Measurements from ENCODE around the gene DNAJC22.

The DNAJC22 gene

DNA sequence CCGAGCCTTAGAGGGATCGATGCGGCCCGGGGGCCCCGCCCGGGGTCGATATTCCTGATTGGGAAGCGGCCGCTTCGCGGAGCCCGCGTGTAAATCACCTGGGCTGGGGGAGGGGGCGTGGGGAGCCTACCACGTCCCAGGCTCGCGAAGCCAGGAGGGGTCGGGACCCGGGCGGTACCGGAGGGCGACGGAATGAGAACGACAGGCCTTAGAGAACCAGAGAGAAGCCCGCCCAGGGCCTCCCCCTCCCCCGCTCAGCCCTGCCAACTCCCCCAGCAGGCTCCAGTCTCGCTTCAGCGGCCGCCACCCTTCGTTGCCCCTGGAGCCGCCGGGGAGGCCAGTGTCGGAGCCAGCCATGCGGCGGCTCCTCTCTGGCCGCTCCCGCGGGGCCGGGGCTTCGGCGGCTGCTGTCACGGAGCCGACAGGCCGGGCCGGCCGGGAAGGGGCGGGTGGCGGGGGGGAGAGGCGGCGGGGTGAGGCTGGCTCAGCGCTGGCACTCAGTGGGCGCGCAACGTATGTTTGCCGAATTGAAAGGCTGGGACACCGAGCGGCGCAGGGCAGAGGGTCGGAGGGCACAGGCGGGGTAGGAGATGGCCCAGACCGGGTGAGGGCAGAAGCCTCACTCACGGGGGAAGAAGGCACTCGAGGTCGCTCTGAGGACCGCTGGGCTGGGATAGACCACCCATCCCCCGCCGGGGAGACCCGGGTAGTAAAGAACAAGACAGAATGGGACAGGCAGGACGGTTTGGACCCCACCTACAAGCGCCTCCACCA lies 1.4 kb upstream of the DNAJC22 start:
- DNase-seq (ENCODE audit: low read depth, low spot score): no peak

DNA sequence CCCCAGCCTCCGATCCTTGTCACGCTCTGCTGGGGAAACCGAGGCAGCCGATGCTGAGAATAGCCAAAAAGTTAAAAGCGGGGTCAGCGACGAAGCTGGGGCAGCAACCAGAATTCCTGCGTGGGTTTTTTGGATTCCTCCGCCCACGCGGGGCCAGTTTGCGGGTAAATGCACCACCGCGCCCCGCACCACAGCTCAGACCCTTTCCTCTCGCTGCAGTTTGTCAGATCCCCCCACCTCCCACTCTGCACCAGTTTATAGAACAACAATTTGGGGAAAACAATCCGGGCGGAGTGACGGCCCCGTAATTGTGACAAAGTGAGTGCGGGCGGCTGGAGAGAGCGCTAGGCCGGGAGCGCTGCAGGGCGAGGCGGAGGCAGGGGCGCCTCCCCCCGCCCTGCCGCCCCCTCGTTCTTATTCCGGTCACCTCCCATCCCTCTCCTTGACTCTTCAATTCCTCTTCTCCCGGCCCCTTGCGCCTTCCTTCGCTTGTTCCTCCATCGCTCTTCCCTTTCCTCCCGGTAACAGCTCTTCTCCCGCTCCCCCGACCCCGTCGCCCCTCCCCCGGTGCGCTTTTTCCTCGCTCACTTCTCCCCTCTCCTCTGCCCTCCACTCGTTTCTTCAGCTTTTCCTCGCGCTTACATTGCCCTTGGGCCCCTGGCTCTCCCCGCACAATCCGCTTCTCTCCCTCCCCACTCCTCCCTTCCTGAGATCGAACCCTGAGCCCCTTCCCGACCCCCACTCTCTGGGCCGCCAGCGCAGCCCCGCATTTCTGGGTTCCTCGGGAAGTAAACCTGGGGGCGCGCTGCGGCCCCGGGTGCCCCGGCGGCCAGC lies 646 bp upstream of the DNAJC22 start:
- no peak for DNase-seq (ENCODE audit: low read depth, low spot score)

DNA sequence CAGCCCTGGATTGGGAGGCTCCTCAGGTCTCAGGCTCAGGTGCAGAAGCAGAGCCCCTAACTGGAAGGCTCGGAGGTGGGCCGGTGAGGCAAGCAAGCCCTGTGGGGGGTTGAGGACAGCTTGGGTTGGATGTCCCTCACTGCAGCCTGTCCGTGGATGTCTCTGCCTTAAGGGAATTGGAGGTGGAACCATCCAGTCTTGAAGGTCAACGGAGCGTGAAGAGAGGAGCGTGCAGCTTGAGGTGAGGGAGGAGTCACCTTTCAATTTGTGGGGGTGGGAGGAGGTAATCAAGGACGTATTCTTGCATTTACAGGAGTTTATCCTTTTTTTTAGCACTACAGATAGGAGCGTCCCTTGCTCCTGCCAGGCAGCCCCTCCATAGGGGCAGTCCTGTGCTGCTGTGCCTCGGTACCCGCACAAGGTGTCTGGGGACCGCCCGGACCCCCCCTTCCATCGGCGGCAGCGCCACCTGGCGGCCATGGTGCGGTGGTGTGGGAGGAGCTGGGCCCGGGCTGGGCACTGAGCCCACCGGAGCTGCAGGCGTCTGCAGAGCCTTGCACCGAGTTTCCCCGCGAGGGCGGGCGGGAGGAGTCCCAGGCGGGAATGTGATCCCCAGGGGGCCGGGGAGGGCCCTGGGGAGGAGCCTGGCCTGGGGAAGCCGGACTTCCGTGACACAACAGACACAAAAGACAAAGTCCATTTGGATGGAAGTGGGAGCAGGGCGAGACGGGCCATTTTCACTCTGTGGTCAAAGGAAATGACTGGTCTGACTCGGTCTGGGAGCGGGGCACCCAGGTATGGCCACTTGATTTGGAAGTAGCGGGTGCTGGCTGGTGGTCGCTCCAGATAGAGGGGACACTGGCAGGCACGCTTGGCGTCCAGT lies 864 bp downstream of the DNAJC22 start:
- peak; percentile 68 for DNase-seq (ENCODE audit: low read depth, low spot score)

DNA sequence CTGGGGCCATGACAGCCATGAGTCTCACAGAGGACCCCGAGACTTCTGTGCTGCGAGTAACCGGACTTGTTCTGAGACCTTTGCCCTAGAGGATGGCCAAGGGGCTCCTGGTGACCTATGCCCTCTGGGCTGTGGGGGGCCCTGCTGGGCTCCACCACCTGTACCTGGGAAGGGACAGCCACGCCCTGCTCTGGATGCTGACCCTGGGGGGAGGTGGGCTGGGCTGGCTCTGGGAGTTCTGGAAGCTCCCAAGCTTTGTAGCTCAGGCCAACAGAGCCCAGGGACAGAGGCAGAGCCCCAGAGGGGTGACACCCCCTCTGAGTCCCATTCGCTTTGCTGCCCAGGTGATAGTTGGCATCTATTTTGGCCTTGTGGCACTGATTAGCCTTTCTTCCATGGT lies 2.1 kb downstream of the DNAJC22 start:
- no peak for DNase-seq (ENCODE audit: low read depth, low spot score)

DNA sequence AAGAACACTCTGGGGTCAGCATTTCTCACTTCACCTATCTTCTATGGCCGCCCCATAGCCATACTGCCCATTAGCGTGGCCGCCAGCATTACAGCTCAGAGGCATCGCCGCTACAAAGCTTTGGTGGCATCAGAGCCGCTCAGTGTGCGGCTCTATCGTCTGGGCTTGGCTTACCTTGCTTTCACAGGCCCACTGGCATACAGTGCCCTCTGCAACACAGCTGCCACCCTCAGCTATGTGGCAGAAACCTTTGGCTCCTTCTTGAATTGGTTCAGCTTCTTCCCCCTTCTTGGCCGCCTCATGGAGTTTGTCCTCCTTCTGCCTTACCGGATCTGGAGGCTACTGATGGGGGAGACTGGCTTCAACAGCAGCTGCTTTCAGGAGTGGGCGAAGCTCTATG lies 2.6 kb downstream of the DNAJC22 start:
- no peak for DNase-seq (ENCODE audit: low read depth, low spot score)

DNA sequence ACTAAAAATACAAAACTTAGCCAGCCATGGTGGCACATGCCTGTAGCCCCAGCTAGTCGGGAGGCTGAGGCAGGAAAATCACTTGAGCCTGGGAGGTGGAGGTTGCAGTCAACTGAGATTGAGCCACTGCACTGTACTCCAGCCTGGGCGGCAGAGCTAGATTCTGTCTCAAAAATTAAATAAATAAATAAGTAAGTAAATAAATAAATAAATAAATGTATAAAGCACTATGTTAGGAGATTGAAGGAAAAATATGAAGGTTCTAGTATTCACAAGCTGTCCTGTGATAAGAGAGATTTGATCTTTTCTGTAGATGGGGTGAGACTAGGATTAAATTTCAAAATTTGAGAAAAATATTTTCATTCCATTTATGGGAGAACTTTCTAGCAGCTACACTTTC lies 5.7 kb downstream of the DNAJC22 start:
- no peak for DNase-seq (ENCODE audit: low read depth, low spot score)

DNA sequence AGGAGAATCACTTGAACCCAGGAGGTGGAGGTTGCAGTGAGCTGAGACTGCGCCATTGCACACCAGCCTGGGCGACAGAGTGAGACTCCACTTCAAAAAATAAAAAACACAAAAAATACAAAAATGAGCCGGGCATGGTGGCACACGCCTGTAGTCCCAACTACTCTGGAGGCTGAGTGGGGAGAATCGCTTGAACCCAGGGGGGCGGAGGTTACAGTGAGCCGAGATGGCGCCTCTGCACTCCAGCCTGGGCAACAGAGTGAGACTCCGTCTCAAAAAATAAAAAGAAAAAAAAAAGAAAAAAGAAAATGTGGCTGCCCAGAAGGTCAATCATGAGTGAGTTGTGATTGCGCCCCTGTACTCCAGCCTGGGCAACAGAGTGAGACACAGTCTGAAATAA lies 9.2 kb downstream of the DNAJC22 start:
- no peak for DNase-seq (ENCODE audit: low read depth, low spot score)

DNA sequence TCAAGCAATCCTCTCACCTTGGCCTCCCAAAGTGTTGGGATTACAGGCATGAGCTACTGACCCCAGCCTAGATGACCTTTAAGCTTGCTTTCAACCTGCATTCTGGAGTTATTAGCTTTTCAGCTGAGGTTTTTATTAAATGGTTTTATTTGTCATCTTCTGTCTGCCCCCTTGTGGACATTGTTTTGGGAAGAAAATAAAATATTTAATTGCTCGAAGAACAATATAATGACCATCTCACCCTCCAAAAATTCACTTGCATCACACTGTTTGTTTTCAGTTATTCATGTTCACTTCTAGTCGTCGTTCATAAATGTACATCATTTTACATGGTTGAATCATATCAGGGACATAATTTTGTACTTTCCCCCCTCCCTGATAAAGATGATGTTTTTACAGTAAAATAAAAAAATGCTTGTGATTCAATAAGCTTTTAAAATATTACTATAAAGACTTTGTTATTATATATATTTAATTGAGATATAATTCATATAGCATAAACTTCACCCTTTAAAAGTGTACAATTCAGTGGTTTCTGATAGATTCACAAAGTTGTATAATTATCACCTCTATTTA lies 10.5 kb downstream of the DNAJC22 start:
- no peak for DNase-seq (ENCODE audit: low read depth, low spot score)

DNA sequence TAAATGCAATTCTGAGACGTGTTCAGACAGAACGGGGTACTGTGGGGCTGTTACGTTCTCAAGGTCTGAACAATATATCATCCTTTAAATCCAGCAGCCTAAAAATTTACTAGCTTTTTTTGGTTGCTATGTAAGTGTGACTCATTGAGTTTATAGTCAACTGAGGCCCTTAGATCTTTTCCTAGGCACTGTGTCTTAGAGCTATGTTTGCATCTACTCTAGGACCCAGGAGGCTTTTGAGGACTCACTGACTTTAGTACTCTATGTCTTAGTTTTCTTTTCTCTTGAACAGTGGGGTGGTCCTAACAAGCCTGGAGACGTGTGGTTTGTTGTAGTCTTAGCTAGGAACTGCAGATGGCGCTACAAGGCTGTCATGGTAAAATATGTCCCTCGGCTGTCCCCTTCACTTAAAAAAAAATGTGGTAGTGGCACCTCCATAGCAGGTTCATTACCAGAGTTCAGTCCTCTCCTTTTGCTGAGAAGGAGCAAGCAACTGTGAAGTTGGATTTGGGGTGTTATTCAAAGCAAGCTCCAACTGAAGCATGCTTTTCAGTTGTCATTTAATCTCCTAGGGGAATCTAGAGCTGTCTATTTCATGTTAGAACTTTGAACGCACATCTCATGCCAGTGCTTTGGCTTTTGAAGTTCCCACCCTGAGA lies 11.9 kb downstream of the DNAJC22 start:
- no peak for DNase-seq (ENCODE audit: low read depth, low spot score)

DNA sequence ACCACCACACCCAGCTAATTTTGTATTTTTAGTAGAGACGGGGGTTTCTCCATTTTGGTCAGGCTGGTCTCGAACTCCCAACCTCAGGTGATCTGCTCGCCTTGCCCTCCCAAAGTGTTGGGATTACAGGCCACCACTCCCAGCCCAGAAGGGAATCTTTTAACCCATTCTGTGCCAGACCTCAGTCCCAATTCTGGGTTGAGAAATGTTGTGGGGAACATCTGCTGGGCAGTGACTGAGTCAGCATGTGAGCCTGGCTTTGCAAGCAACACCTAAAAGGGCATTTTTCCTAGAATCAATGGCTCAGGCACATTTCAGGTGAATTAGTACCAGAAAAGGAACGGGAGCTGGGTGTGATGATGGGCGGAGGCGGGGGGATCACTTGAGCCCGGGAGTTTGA lies 13.0 kb downstream of the DNAJC22 start:
- DNase-seq (ENCODE audit: low read depth, low spot score): no peak

DNA sequence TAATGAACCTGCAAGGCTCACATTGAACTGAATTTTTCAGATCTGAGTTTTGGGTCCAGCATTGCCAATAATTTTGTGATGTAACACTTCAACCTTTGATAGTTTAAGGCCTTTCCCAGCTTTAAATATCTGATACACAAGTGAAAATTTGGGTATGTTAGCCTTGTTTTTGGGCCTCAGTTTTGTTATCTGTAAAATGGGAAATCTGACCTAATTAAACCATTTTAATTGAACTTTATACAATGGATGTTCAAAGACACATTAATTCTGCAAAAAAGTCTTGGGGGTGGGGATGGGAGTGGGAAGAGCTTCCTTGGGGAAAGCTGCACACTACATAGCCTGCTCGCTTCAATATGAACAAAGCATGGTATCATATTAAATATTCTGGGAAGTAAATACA lies 15.4 kb downstream of the DNAJC22 start:
- no peak for DNase-seq (ENCODE audit: low read depth, low spot score)

DNA sequence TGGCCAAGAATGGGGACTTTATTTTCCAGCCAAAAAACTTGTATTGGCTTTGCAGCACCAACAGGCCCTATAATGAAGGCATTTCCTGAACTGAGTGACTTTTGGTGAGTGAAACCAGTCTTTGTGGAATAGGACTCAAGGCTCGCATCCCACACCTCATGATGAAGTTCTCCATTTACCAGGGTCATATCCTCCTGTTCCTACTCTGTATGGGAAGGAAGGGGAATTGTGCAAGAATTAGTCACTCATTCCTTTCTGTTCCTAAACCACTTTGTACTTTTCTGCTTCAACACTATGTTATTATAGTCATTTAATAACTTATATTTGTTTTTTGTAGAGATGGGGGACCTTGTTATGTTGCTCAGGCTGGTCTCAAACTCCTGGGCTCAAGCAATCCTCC lies 18.3 kb downstream of the DNAJC22 start:
- no peak for DNase-seq (ENCODE audit: low read depth, low spot score)

DNA sequence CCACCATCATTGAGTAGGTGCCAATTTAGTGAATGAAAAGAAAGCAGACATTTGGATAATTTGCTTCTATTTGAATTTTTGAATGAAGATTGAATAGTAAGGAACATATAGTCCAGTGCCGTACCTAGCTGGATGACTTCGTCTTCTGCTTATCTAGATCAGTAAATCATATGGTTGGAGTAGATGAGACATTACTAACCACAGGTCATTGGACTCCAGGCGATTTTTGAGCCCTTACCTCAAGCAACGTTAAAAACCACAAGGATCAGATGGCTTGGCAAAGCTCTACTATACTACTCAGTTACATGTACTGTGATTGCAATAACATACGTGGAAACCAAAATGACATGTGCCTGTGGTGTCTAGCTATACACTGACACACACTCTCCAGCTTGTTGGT lies 18.9 kb downstream of the DNAJC22 start:
- no peak for DNase-seq (ENCODE audit: low read depth, low spot score)

DNA sequence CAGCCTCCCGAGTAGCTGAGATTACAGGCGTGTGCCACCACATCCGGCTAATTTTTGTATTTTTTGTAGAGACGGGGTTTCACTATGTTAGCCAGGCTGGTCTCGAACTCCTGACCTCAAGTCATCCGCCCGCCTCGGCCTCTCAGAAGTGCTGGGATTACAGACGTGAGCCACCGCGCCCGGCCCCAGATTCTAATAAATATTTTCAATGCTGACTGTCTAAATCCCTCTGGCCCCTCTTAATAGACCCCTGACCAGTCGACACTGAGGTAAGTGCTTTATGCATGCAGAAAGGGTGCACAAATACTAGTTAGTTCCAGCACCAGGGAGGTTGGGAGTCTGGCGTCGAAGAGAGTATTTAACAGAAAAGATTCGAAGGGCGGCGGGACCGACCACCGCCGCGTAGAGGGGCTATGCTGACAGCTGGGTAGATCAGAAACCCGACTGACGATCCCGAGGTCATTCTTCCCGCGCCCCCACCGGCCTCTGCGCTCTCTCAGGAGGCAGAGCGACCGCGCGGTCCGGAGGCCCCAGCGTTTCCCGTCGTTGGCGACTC lies 19.5 kb downstream of the DNAJC22 start:
- DNase-seq (ENCODE audit: low read depth, low spot score): no peak

DNA sequence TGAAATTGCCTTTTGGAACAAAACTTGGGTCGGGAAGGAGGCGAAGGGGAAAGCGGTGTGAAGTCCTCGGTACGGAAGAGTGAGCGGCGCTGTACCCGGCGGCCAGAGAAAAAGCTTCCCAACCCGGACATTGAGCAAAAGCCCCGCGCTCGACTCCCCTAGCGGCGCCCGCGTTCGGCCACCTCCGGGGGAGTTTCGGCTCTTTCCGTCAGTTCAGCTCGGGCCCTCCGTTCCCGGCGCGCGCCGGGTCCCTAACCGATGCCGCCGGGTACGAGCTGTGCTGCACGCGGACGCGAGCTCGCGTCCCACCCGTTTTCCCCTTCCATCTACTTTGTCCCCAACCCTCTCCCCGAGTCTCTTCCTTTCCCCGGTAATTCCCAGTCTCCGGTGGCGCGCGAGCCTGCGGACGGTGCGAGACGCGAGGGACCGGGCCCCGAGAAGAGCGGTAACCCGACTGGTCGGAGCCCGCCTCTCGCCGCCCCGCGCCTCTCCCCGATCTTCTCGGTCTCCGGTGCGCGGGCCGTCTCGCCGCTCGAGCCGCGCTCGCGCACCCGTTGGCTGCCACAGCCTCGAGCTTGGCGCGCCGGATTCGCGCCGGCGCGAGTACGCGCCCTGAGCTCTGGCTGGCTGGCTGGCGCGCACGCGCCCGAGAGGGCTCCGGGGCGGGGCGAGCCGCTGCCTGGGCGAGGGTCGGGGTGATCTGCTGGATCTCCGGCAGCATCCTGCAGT lies 20.1 kb downstream of the DNAJC22 start:
- DNase-seq (ENCODE audit: low read depth, low spot score): peak; percentile 63

DNA sequence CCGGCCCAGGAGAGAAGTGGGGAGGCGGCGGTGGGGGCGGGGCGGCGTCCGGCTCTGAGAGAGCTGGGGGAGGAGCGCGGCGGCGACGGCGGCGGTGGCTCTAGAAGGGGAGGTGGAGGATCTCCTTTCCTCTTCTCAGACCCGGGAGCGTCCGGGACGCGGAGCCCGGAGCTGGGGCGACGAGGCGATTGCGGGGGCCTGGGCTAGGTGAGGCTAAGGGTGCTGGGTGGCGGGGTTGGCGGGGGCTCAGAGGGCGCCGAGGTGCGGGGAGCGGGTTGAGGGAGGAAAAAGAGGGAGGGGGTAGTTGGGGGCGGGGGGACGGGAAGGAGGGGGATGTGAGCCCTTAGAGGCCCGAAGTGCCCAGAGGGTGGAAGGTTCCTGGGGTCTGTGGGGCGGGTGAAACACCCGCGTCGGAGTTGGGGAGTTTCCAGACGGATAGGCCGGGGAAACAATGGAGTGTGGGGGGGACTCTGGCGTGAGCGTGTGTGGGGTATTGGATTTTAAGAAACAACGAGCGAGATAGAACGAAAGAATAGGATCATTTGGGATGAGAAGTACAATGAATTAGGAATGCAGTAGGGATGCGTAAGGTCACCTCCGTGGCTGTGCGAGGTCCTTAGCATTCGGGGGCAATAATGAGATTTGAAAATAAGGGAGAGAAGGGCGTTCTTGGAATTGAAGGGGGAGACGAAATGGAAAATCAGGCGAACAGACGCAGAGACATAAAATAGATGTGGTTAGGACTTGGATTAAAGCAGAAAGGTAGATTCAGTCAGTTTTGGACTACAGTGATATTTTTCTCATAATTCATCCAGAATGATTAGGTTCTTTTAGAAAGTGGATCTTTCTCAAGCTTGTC lies 20.9 kb downstream of the DNAJC22 start, which contains the start of gene SPATS2:
Gene SPATS2, plus strand, starts transcription at position 82 of the 859 bp plus-strand sequence. CDS start 93,551 bp downstream, outside the sequence.
- no peak for DNase-seq (ENCODE audit: low read depth, low spot score)

DNA sequence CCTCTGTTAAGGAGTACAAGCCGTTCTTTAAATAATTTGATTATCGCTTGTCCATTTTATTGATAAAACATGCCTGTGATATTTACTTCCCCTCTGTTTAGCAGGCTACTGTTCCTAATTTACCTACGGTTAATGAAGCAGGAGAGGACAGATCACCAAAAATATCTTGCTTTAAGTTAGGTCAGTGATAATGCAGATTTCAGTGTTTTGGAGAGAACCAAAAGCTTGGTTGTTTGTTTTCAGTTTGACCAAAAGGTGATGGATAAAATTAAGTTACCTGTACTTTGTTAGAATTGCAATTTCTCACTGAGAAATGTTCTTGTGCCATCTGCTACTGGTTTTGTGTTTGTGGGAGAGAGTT lies 21.5 kb downstream of the DNAJC22 start:
- no peak for DNase-seq (ENCODE audit: low read depth, low spot score)

DNA sequence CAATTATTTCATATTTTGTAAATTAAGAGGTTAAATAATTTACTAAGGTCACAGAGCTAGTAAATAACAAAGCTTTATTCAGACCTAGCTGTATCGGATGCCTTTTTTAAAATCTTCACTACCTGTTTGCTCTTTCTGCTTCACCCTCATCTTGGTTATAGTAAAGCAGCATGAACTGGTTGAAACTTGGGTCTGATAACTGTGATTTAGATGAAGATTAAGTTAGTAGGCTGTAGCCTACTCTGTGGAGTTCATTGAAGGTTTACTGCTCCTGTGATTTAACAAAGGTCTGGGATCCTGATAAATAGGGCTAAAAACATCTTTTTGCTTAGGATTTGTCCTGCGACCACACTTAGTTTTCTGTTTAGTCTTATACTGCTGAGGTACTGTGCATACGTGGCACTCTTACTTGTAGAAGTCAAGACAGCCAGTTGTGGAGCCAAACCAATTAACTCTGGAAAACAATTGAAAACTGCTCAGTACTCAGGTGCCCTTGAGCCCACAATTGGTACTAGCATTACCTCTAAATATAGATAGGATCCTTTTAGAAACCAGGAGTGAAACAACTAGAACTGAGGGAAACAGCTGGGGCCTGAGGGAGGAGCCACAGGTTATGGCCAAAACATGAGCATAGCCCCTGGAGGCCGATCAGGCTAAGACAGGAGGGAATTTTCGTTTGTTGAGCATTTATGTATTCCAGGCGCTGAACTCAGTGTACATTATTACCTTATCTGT lies 22.9 kb downstream of the DNAJC22 start:
- DNase-seq (ENCODE audit: low read depth, low spot score): no peak

Data from activated CD4-positive, CD25-positive, alpha-beta regulatory T cell treated with anti-CD3 and anti-CD28 coated beads, Interleukin-2, amount 50 U/mL, for 16 hours (primary cell).